ENCODE results near the gene PPP6R1. TPM values are rescaled to one million over a fixed set of nuclear protein-coding genes. Genes with fewer than 3 reads are reported as not detected.
A peak's percentile ranks its signal among the peaks of the same experiment; 100 is the strongest.
"Not testable (repeated sequence)": the region's sequence is repeated elsewhere in the genome, so short reads cannot be mapped to it uniquely, and the experiment has no call there.

PPP6R1 gene
- total RNA-seq, 2 donors from 2014 or later, result 40.6 to 46.0 TPM

- intact Hi-C loops (cut with DNase I), result no loop called here
- no peak for DNase-seq (ENCODE audit: low spot score)
Measured at GRCh38 chr19:55208880-55209692, 49.7 kb downstream of the PPP6R1 start, which contains the start of gene PTPRH. PTPRH (minus strand) TSS chr19:55209501; CDS start chr19:55209433, 68 bp downstream.

- intact Hi-C loops (cut with DNase I), result no loop called here
- peak; percentile 93 for DNase-seq (ENCODE audit: low spot score)
Measured at GRCh38 chr19:55206664-55207500, 51.9 kb downstream of the PPP6R1 start.

GRCh38 chr19:55202199-55202598 lies 56.6 kb downstream of the PPP6R1 start:
- intact Hi-C loops (cut with DNase I); DNase-seq (ENCODE audit: low spot score): not testable (repeated sequence)

- intact Hi-C loops (cut with DNase I), result no loop called here
- no peak for DNase-seq (ENCODE audit: low spot score)
Measured at GRCh38 chr19:55199620-55200204, 59.1 kb downstream of the PPP6R1 start.

GRCh38 chr19:55198651-55199050 lies 60.2 kb downstream of the PPP6R1 start:
- intact Hi-C loops (cut with DNase I), result no loop called here
- no peak for DNase-seq (ENCODE audit: low spot score)

- no peak for DNase-seq (ENCODE audit: low spot score)
- intact Hi-C loops (cut with DNase I), result no loop called here
Measured at GRCh38 chr19:55197528-55197927, 61.3 kb downstream of the PPP6R1 start.

GRCh38 chr19:55196803-55197202 lies 62.0 kb downstream of the PPP6R1 start:
- DNase-seq (ENCODE audit: low spot score), result no peak
- intact Hi-C loops (cut with DNase I), result no loop called here

GRCh38 chr19:55193481-55193880 lies 65.3 kb downstream of the PPP6R1 start:
- DNase-seq (ENCODE audit: low spot score), result no peak
- intact Hi-C loops (cut with DNase I), result no loop called here

- intact Hi-C loops (cut with DNase I), result no loop called here
- no peak for DNase-seq (ENCODE audit: low spot score)
Measured at GRCh38 chr19:55189403-55189835, 69.4 kb downstream of the PPP6R1 start.

GRCh38 chr19:55188625-55189024 lies 70.2 kb downstream of the PPP6R1 start:
- intact Hi-C loops (cut with DNase I), result no loop called here
- no peak for DNase-seq (ENCODE audit: low spot score)

- no peak for DNase-seq (ENCODE audit: low spot score)
- intact Hi-C loops (cut with DNase I), result no loop called here
Measured at GRCh38 chr19:55186080-55186479, 72.7 kb downstream of the PPP6R1 start.

- DNase-seq (ENCODE audit: low spot score), result no peak
- intact Hi-C loops (cut with DNase I), result no loop called here
Measured at GRCh38 chr19:55181740-55182139, 77.1 kb downstream of the PPP6R1 start.

Small RNA genes within 50 kb of the gene (microRNA-seq; reads per million reads assigned to microRNA genes)
- gene MIR6802 (ENCODE audit: borderline microRNAs expressed in 2 of 2) (1.8 to 2.3 reads per million in 2 donors), gene MIR6803 (ENCODE audit: borderline microRNAs expressed in 2 of 2) (2.9 to 3.2 reads per million in 2 donors), gene MIR6804 (ENCODE audit: borderline microRNAs expressed in 2 of 2) (0.65 to 0.78 reads per million in 2 donors)

Other genes with a start within 250 kb of the PPP6R1 start
- gene GP6, start 220.8 kb downstream of the PPP6R1 start, total RNA-seq, result under 1 TPM in 1 of 2 donors, not detected in 1; 0.19 TPM
- 1 to 10 TPM; 7.8 to 8.1 TPM for gene RDH13, start 195.9 kb downstream of the PPP6R1 start, total RNA-seq
- gene EPS8L1, start 183.1 kb downstream of the PPP6R1 start, total RNA-seq, result 1 to 10 TPM in 1 of 2 donors, under 1 TPM in 1; 0.38 to 2.1 TPM
- 100 to 1,000 TPM; 207 to 252 TPM for gene PPP1R12C, start 141.4 kb downstream of the PPP6R1 start, total RNA-seq
- not detected for gene TNNT1, start 109.8 kb downstream of the PPP6R1 start, total RNA-seq
- gene TNNI3, start 101.3 kb downstream of the PPP6R1 start, total RNA-seq, result not detected
- gene DNAAF3, start 92.4 kb downstream of the PPP6R1 start, total RNA-seq, result not detected
- not detected for gene SYT5, start 78.7 kb downstream of the PPP6R1 start, total RNA-seq
- 1 to 10 TPM in 1 of 2 donors, under 1 TPM in 1; 0.81 to 1.6 TPM for gene PTPRH, start 49.5 kb downstream of the PPP6R1 start, total RNA-seq
- 1 to 10 TPM; 1.6 to 1.7 TPM for gene TMEM86B, start 30.3 kb downstream of the PPP6R1 start, total RNA-seq
- 10 to 100 TPM; 19.8 to 20.1 TPM for gene HSPBP1, start 21.1 kb upstream of the PPP6R1 start, total RNA-seq
- gene BRSK1, start 25.0 kb upstream of the PPP6R1 start, total RNA-seq, result 1 to 10 TPM; 7.2 to 9.2 TPM
- 1 to 10 TPM; 1.9 to 5.4 TPM for gene TMEM150B, start 66.3 kb upstream of the PPP6R1 start, total RNA-seq
- gene KMT5C, start 80.9 kb upstream of the PPP6R1 start, total RNA-seq, result 1 to 10 TPM; 3.9 to 6.3 TPM
- gene COX6B2, start 95.7 kb upstream of the PPP6R1 start, total RNA-seq, result 1 to 10 TPM in 1 of 2 donors, not detected in 1; 1.3 TPM
- not detected for gene GARIN5B, start 104.2 kb upstream of the PPP6R1 start, total RNA-seq
- not detected for gene IL11, start 111.4 kb upstream of the PPP6R1 start, total RNA-seq
- not detected for gene TMEM190, start 117.8 kb upstream of the PPP6R1 start, total RNA-seq
- gene TMEM238, start 125.3 kb upstream of the PPP6R1 start, total RNA-seq, result under 1 TPM; 0.69 to 0.90 TPM
- gene RPL28, start 126.9 kb upstream of the PPP6R1 start, total RNA-seq, result 1,000 to 10,000 TPM in 1 of 2 donors, 100 to 1,000 TPM in 1; 882 to 1,056 TPM
- gene UBE2S, start 148.8 kb upstream of the PPP6R1 start, total RNA-seq, result 10 to 100 TPM; 17.6 to 23.3 TPM
- not detected for gene SHISA7, start 184.3 kb upstream of the PPP6R1 start, total RNA-seq
- 10 to 100 TPM; 23.1 to 25.1 TPM for gene ISOC2, start 202.6 kb upstream of the PPP6R1 start, total RNA-seq
- not detected for gene C19orf85, start 205.7 kb upstream of the PPP6R1 start, total RNA-seq
- 1 to 10 TPM; 5.7 to 7.9 TPM for gene ZNF628, start 217.6 kb upstream of the PPP6R1 start, total RNA-seq
- gene NAT14, start 226.2 kb upstream of the PPP6R1 start, total RNA-seq, result 10 to 100 TPM; 15.8 to 16.3 TPM
- 10 to 100 TPM; 32.4 to 40.6 TPM for gene SSC5D, start 229.4 kb upstream of the PPP6R1 start, total RNA-seq

Measured in posterior vena cava (tissue), 2 donors.